ENCODE measurements around the gene ELFN1.

ELFN1 gene

GRCh38 chr7:1632506-1632905 is 37.6 kb upstream of the ELFN1 start:
- Histone ChIP-seq H3K9me3 (ENCODE audit: insufficient read depth, low read depth, low read length) (peaks cover 13% of the 10 kb centered on the region; the same call in 1 of the 2 replicates), H3F3A (ENCODE audit: low read depth) (no peaks in the 10 kb centered on the region), H3K36me3 (ENCODE audit: insufficient read depth, low read length) (no peaks in the 10 kb centered on the region), H3K9me2 (replicated peaks; ENCODE audit: low read depth, low read length) (no peaks in the 10 kb centered on the region), H3K79me2 (ENCODE audit: insufficient read depth, low read length) (no peaks in the 10 kb centered on the region), H3K9ac (ENCODE audit: low read depth, low read length, poor library complexity, severe bottlenecking) (no peak overlapping the region), H3K4me1 (ENCODE audit: insufficient read depth, low read length, poor library complexity, severe bottlenecking) (no peaks in the 10 kb centered on the region), H2AFZ (ENCODE audit: low read length) (no peak overlapping the region), H4K20me1 (ENCODE audit: insufficient read depth, low read length, poor library complexity, severe bottlenecking) (no peaks in the 10 kb centered on the region), H3K4me2 (ENCODE audit: low read depth, low read length, poor library complexity, severe bottlenecking) (no peak overlapping the region), H3K27me3 (ENCODE audit: insufficient read depth, low read length, poor library complexity, severe bottlenecking) (no peaks in the 10 kb centered on the region), H3K4me3 (ENCODE audit: low read length, poor library complexity, severe bottlenecking) (no peak overlapping the region)
- TF ChIP-seq EZH2phosphoT487 (IDR thresholded peaks at IDR 0.05; ENCODE audit: borderline replicate concordance), result no peak
- no peak for TF ChIP-seq CTCF (conservative IDR thresholded peaks at IDR 0.05; ENCODE audit: low read length)

DNA sequence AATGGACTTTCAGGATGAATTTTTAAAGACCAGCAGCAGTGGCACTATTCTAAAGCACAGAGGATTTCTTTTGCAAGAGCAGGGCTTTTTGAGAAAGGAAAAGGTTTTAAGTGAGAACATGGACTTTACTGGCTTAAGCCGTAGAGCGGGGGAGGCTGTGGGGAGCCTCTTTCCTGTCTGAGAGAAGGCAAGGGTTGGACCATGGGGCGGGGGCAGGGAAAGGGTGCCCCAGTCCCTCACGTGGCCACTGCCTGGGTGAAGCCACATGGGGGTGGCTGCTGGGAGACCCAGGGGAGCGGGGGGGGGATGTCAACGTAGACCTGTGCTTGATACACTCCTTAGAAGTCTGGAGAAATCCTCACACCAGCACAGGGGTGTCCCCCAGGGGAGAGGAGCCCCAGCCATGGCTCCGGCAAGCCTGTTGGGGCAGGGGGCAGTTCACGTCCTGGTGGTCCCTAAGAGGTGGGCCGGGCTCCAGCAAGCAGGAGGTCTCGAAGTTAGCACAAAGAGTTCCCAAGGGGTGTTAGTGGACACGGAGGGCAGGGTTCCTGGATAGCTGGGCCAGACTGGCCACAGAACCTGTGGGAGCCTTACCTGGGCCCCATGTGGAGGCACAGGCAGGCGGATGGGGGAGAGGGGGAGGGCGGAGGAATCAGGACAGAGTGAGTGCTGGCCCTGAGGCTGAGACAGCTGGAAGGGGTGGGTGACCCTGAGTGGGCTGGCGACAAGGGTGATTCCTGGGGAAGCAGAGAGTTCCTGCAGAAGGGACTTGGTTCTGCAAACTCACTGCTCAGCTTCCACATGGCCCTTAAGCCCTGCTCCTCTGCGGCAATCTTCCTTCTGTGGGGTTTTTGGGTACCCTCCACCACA is 36.9 kb upstream of the ELFN1 start:
- no peak overlapping the region for H3K4me3 ChIP-seq (ENCODE audit: low read length, poor library complexity, severe bottlenecking)
- no peak overlapping the region for H3K9ac ChIP-seq (ENCODE audit: low read depth, low read length, poor library complexity, severe bottlenecking)
- no peak for TF ChIP-seq CTCF (conservative IDR thresholded peaks at IDR 0.05; ENCODE audit: low read length)
- TF ChIP-seq EZH2phosphoT487 (IDR thresholded peaks at IDR 0.05; ENCODE audit: borderline replicate concordance), result no peak
- peaks cover 16% of the 10 kb centered on the region; the same call in 1 of the 2 replicates for H3K9me3 ChIP-seq (ENCODE audit: insufficient read depth, low read depth, low read length)
- H3K4me1 ChIP-seq (ENCODE audit: insufficient read depth, low read length, poor library complexity, severe bottlenecking), result no peaks in the 10 kb centered on the region
- no peaks in the 10 kb centered on the region for H3F3A ChIP-seq (ENCODE audit: low read depth)
- H3K4me2 ChIP-seq (ENCODE audit: low read depth, low read length, poor library complexity, severe bottlenecking), result no peak overlapping the region
- H2AFZ ChIP-seq (ENCODE audit: low read length), result no peak overlapping the region
- H3K36me3 ChIP-seq (ENCODE audit: insufficient read depth, low read length), result no peaks in the 10 kb centered on the region
- no peaks in the 10 kb centered on the region for H3K9me2 ChIP-seq (replicated peaks; ENCODE audit: low read depth, low read length)
- H4K20me1 ChIP-seq (ENCODE audit: insufficient read depth, low read length, poor library complexity, severe bottlenecking), result no peaks in the 10 kb centered on the region
- no peaks in the 10 kb centered on the region for H3K79me2 ChIP-seq (ENCODE audit: insufficient read depth, low read length)
- H3K27me3 ChIP-seq (ENCODE audit: insufficient read depth, low read length, poor library complexity, severe bottlenecking), result no peaks in the 10 kb centered on the region

GRCh38 chr7:1635401-1635800 is 34.7 kb upstream of the ELFN1 start:
- Histone ChIP-seq H3K4me2 (ENCODE audit: low read depth, low read length, poor library complexity, severe bottlenecking) (no peak overlapping the region), H3K9me3 (ENCODE audit: insufficient read depth, low read depth, low read length) (peaks cover 16% of the 10 kb centered on the region; the same call in 1 of the 2 replicates), H3K4me1 (ENCODE audit: insufficient read depth, low read length, poor library complexity, severe bottlenecking) (no peaks in the 10 kb centered on the region), H3K4me3 (ENCODE audit: low read length, poor library complexity, severe bottlenecking) (no peak overlapping the region), H2AFZ (ENCODE audit: low read length) (no peak overlapping the region), H3K9ac (ENCODE audit: low read depth, low read length, poor library complexity, severe bottlenecking) (no peak overlapping the region), H3K27me3 (ENCODE audit: insufficient read depth, low read length, poor library complexity, severe bottlenecking) (no peaks in the 10 kb centered on the region), H3K36me3 (ENCODE audit: insufficient read depth, low read length) (no peaks in the 10 kb centered on the region), H4K20me1 (ENCODE audit: insufficient read depth, low read length, poor library complexity, severe bottlenecking) (no peaks in the 10 kb centered on the region), H3K79me2 (ENCODE audit: insufficient read depth, low read length) (no peaks in the 10 kb centered on the region), H3K9me2 (replicated peaks; ENCODE audit: low read depth, low read length) (no peaks in the 10 kb centered on the region), H3F3A (ENCODE audit: low read depth) (no peaks in the 10 kb centered on the region)
- TF ChIP-seq CTCF (conservative IDR thresholded peaks at IDR 0.05; ENCODE audit: low read length) (no peak), EZH2phosphoT487 (IDR thresholded peaks at IDR 0.05; ENCODE audit: borderline replicate concordance) (no peak)

Measured in Loucy (cell line).